Testis (tissue), 2 donors: ENCODE results near the gene CHST8.

Experiments
- POLR2A ChIP-seq: fragments of 450-650 bp; IDR thresholded peaks from one replicate; pipeline ENCODE4 v1.6.1; 2017; ENCODE audit warnings: antibody characterized with exemption, mild to moderate bottlenecking, moderate library complexity
- TF ChIP-seq, protein P1 (sequence below), 3 experiments: fragments of 450-650 bp in 2 of 3; fragments of 200-600 bp in 1 of 3; sonication (generic) in 1 of 3; IDR thresholded peaks; one replicate each; pipeline ENCODE4 v1.5.1; 2016 to 2019; ENCODE audit warnings: antibody characterized with exemption in 3 of 3, mild to moderate bottlenecking in 2 of 3, moderate library complexity in 1 of 3

DNA sequence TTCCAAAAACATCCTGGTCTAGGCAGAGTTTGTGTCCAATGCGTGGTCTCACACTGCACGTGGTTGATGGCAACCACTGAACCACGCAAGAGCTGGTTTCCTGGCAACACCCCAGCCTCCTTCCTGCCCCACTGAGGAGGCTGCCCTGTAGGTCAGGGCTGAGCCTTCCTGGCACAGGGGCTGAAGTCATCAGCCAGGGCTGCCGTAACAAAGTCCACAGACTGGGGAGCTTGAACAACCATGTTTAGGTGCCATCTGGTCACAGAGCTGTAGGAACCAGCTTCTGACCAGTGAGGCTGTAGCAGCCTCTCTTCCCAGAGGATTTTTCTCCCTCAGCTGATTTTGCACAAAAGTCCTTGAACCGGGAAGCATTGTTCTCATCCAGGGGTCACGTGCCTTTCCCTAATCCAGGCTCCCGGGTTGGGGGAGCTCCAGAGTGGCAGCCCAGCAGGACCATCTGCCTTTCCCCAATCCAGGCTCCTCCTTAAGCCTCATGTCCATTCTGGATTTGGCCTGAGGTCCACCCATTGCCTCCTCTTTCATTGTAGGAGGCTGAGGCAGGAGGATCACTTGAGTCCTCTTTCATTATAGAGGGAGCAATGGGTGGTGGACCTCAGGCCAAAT, 53.9 kb downstream of the CHST8 start:
- TF ChIP-seq POLR2A: no peak
- TF ChIP-seq, protein P1, sequence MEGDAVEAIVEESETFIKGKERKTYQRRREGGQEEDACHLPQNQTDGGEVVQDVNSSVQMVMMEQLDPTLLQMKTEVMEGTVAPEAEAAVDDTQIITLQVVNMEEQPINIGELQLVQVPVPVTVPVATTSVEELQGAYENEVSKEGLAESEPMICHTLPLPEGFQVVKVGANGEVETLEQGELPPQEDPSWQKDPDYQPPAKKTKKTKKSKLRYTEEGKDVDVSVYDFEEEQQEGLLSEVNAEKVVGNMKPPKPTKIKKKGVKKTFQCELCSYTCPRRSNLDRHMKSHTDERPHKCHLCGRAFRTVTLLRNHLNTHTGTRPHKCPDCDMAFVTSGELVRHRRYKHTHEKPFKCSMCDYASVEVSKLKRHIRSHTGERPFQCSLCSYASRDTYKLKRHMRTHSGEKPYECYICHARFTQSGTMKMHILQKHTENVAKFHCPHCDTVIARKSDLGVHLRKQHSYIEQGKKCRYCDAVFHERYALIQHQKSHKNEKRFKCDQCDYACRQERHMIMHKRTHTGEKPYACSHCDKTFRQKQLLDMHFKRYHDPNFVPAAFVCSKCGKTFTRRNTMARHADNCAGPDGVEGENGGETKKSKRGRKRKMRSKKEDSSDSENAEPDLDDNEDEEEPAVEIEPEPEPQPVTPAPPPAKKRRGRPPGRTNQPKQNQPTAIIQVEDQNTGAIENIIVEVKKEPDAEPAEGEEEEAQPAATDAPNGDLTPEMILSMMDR (IDR thresholded peaks at IDR 0.05): no peak
